H1 (cell line): ENCODE data around the gene LMAN1L.

Experiments
- ASH2L ChIP-seq: fragments of 200-600, 300-600 bp; sonication (generic); IDR thresholded peaks from one replicate; pipeline ENCODE4 v1.7.1; 2017; ENCODE audit warnings: low read length
- EP300 ChIP-seq, 2 experiments: IDR thresholded peaks; 1 replicate in 1 of 2; 2 replicates in 1 of 2; pipeline ENCODE4 v1.6.1; 2011 to 2012; ENCODE audit warnings: low read depth in 2 of 2, low read length in 2 of 2, mild to moderate bottlenecking in 2 of 2, borderline replicate concordance in 1 of 2, inconsistent platforms in 1 of 2, moderate library complexity in 1 of 2
- GABPA ChIP-seq: IDR thresholded peaks from 2 replicates; pipeline ENCODE4 v1.6.1; 2011; ENCODE audit warnings: mild to moderate bottlenecking, low read length, moderate library complexity, borderline replicate concordance; ENCODE audit not compliant: insufficient read depth
- MAFK ChIP-seq: IDR thresholded peaks from 2 replicates; pipeline ENCODE4 v1.6.1; 2012; ENCODE audit warnings: low read depth, mild to moderate bottlenecking, improper control_type of control experiment, low read length
- NRF1 ChIP-seq: IDR thresholded peaks from 2 replicates; pipeline ENCODE4 v1.6.1; 2011; ENCODE audit warnings: mild to moderate bottlenecking, low read depth, low read length, improper control_type of control experiment
- POLR2A ChIP-seq, 2 experiments: IDR thresholded peaks; 1 replicate in 1 of 2; 2 replicates in 1 of 2; pipeline ENCODE4 v1.6.1; 2011; ENCODE audit warnings: low read depth in 2 of 2, low read length in 2 of 2, mild to moderate bottlenecking in 2 of 2; ENCODE audit errors: control extremely low read depth in 1 of 2
- SP1 ChIP-seq: IDR thresholded peaks from 2 replicates; pipeline ENCODE4 v1.6.1; 2011; ENCODE audit warnings: low read depth, low read length
- TF ChIP-seq, protein P1 (sequence below), 3 experiments: IDR thresholded peaks; 1 replicate in 2 of 3; 2 replicates in 1 of 3; pipeline versions ENCODE4 v1.5.1 to v1.6.1; 2011; ENCODE audit warnings: low read length in 3 of 3, mild to moderate bottlenecking in 3 of 3, inconsistent platforms in 2 of 3, low read depth in 1 of 3, moderate library complexity in 1 of 3; ENCODE audit not compliant: insufficient read depth in 1 of 3; ENCODE audit errors: control extremely low read depth in 1 of 3

- TF ChIP-seq, protein P1, sequence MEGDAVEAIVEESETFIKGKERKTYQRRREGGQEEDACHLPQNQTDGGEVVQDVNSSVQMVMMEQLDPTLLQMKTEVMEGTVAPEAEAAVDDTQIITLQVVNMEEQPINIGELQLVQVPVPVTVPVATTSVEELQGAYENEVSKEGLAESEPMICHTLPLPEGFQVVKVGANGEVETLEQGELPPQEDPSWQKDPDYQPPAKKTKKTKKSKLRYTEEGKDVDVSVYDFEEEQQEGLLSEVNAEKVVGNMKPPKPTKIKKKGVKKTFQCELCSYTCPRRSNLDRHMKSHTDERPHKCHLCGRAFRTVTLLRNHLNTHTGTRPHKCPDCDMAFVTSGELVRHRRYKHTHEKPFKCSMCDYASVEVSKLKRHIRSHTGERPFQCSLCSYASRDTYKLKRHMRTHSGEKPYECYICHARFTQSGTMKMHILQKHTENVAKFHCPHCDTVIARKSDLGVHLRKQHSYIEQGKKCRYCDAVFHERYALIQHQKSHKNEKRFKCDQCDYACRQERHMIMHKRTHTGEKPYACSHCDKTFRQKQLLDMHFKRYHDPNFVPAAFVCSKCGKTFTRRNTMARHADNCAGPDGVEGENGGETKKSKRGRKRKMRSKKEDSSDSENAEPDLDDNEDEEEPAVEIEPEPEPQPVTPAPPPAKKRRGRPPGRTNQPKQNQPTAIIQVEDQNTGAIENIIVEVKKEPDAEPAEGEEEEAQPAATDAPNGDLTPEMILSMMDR (IDR thresholded peaks at IDR 0.05; ENCODE audit: control extremely low read depth in 1 of 3, insufficient read depth in 1 of 3, low read depth in 1 of 3, low read length in 3 of 3): no peak
- TF ChIP-seq EP300 (IDR thresholded peaks at IDR 0.05; ENCODE audit: borderline replicate concordance in 1 of 2, low read depth in 2 of 2, low read length in 2 of 2) (no peak), ASH2L (no peak), SP1 (no peak), NRF1 (no peak), POLR2A (IDR thresholded peaks at IDR 0.05; ENCODE audit: control extremely low read depth in 1 of 2, low read depth in 2 of 2, low read length in 2 of 2) (no peak), MAFK (no peak), GABPA (no peak)
These were observed 18.2 kb upstream of the LMAN1L start for GRCh38 chr15:74794248-74794969.
